Fibroblast of lung (primary cell): ENCODE results near the gene PIAS4. TPM values are rescaled to one million over a fixed set of nuclear protein-coding genes. Genes with fewer than 3 reads are reported as not detected.
"Not testable (repeated sequence)": the region's sequence is repeated elsewhere in the genome, so short reads cannot be mapped to it uniquely, and the experiment has no call there.

Source experiments
- DNase-seq, 2 donors: peaks; one replicate each; pipeline versions ENCODE4 v3.0.0 to v3.0.0-alpha.2; 2010; ENCODE audit warnings: low read depth in 2 of 2
- H2AFZ ChIP-seq: 2 replicates; pipeline ENCODE4 v1.5.1; 2012; ENCODE audit warnings: low read length, control low read depth, inconsistent platforms
- H3K27ac ChIP-seq: 2 replicates; pipeline ENCODE4 v1.5.1; 2011; ENCODE audit warnings: low read length, control low read depth; ENCODE audit not compliant: insufficient read depth
- H3K27me3 ChIP-seq: 2 replicates; pipeline ENCODE4 v1.5.1; 2011; ENCODE audit warnings: mild to moderate bottlenecking, low read length; ENCODE audit not compliant: control insufficient read depth, insufficient read depth
- H3K36me3 ChIP-seq: 2 replicates; pipeline ENCODE4 v1.5.1; 2011; ENCODE audit warnings: low read length; ENCODE audit not compliant: control insufficient read depth, insufficient read depth
- H3K4me1 ChIP-seq: 2 replicates; pipeline ENCODE4 v1.5.1; 2011; ENCODE audit warnings: low read length; ENCODE audit not compliant: control insufficient read depth, insufficient read depth; ENCODE audit errors: extremely low read depth
- H3K4me2 ChIP-seq: 2 replicates; pipeline ENCODE4 v1.5.1; 2011; ENCODE audit warnings: low read length, control low read depth; ENCODE audit not compliant: insufficient read depth; ENCODE audit errors: extremely low read depth
- H3K4me3 ChIP-seq, 4 experiments: fragments of 200-600 bp in 1 of 4; sonication (generic) in 1 of 4; replicated peaks in 1 of 4; 2 replicates each; pipeline ENCODE4 v1.5.1; 2011 to 2016; ENCODE audit warnings: low read length in 4 of 4, low read depth in 3 of 4, mild to moderate bottlenecking in 3 of 4, control low read depth in 2 of 4, inconsistent platforms in 1 of 4, mixed read lengths in 1 of 4; ENCODE audit not compliant: insufficient read depth in 1 of 4; ENCODE audit errors: control extremely low read depth in 1 of 4
- H3K79me2 ChIP-seq: 2 replicates; pipeline ENCODE4 v1.5.1; 2012; ENCODE audit warnings: mild to moderate bottlenecking, low read length, inconsistent platforms; ENCODE audit not compliant: control insufficient read depth, insufficient read depth
- H3K9ac ChIP-seq: 2 replicates; pipeline ENCODE4 v1.5.1; 2011; ENCODE audit warnings: mild to moderate bottlenecking, low read length, control low read depth; ENCODE audit not compliant: insufficient read depth
- H3K9me3 ChIP-seq: 2 replicates; pipeline ENCODE4 v1.5.1; 2012; ENCODE audit warnings: low read depth, low read length; ENCODE audit not compliant: control insufficient read depth, insufficient read depth
- H4K20me1 ChIP-seq: 2 replicates; pipeline ENCODE4 v1.5.1; 2011; ENCODE audit warnings: low read length; ENCODE audit not compliant: control insufficient read depth, insufficient read depth; ENCODE audit errors: extremely low read depth
- EZH2 ChIP-seq: IDR thresholded peaks from 2 replicates; pipeline ENCODE4 v1.5.1; 2012; ENCODE audit warnings: low read length, control low read depth, mild to moderate bottlenecking; ENCODE audit errors: missing control alignments
- polyA plus RNA-seq, 2 donors: library from polyadenylated mRNA; depleted of rRNA in 1 of 2; stranded (reverse) in 1 of 2; unstranded in 1 of 2; fragments of >200 nt; gene quantifications; 2 replicates each; pipeline ENCODE4 v1.2.1, GENCODE V29; 2011 to 2012; ENCODE audit warnings: missing spikeins in 1 of 2
- total RNA-seq: library from RNA; depleted of rRNA; stranded (reverse); fragments of >200 nt; gene quantifications from 2 replicates; pipeline ENCODE4 v1.2.1, GENCODE V29; 2014
- TF ChIP-seq, protein P1 (sequence below), 2 donors: IDR thresholded peaks in 1 of 2; conservative IDR thresholded peaks in 1 of 2; 1 replicate in 1 of 2; 2 replicates in 1 of 2; pipeline ENCODE4 v1.5.1; 2011 to 2012; ENCODE audit warnings: low read length in 2 of 2, control low read depth in 1 of 2, inconsistent platforms in 1 of 2, low read depth in 1 of 2, mild to moderate bottlenecking in 1 of 2

PIAS4 gene
- total and polyA plus RNA-seq, 2 donors (not counting 1 experiment from before 2014, with no cell fraction given): 6.6 to 14.9 TPM

- H3K4me3 ChIP-seq: no peak overlapping the region
- no peaks in the 10 kb centered on the region for H4K20me1 ChIP-seq
- no peak overlapping the region for H3K9ac ChIP-seq
- H3K4me2 ChIP-seq: no peak overlapping the region
- no peak for DNase-seq
- H3K36me3 ChIP-seq: peaks cover 44% of the 10 kb centered on the region
- H3K27ac ChIP-seq: no peak overlapping the region
- H3K4me1 ChIP-seq: peaks cover 15% of the 10 kb centered on the region
- H3K9me3 ChIP-seq: no peaks in the 10 kb centered on the region
- H3K27me3 ChIP-seq: no peaks in the 10 kb centered on the region
- no peak overlapping the region for H2AFZ ChIP-seq
- H3K79me2 ChIP-seq: peaks cover 50% of the 10 kb centered on the region
- TF ChIP-seq, protein P1, sequence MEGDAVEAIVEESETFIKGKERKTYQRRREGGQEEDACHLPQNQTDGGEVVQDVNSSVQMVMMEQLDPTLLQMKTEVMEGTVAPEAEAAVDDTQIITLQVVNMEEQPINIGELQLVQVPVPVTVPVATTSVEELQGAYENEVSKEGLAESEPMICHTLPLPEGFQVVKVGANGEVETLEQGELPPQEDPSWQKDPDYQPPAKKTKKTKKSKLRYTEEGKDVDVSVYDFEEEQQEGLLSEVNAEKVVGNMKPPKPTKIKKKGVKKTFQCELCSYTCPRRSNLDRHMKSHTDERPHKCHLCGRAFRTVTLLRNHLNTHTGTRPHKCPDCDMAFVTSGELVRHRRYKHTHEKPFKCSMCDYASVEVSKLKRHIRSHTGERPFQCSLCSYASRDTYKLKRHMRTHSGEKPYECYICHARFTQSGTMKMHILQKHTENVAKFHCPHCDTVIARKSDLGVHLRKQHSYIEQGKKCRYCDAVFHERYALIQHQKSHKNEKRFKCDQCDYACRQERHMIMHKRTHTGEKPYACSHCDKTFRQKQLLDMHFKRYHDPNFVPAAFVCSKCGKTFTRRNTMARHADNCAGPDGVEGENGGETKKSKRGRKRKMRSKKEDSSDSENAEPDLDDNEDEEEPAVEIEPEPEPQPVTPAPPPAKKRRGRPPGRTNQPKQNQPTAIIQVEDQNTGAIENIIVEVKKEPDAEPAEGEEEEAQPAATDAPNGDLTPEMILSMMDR (conservative IDR thresholded peaks at IDR 0.05 in 1 of 2, IDR thresholded peaks at IDR 0.05 in 1 of 2; ENCODE audit: low read depth in 1 of 2, low read length in 2 of 2): no peak
- TF ChIP-seq EZH2: no peak
These were observed 43.0 kb upstream of the PIAS4 start for GRCh38 chr19:3964256-3965194.

DNA sequence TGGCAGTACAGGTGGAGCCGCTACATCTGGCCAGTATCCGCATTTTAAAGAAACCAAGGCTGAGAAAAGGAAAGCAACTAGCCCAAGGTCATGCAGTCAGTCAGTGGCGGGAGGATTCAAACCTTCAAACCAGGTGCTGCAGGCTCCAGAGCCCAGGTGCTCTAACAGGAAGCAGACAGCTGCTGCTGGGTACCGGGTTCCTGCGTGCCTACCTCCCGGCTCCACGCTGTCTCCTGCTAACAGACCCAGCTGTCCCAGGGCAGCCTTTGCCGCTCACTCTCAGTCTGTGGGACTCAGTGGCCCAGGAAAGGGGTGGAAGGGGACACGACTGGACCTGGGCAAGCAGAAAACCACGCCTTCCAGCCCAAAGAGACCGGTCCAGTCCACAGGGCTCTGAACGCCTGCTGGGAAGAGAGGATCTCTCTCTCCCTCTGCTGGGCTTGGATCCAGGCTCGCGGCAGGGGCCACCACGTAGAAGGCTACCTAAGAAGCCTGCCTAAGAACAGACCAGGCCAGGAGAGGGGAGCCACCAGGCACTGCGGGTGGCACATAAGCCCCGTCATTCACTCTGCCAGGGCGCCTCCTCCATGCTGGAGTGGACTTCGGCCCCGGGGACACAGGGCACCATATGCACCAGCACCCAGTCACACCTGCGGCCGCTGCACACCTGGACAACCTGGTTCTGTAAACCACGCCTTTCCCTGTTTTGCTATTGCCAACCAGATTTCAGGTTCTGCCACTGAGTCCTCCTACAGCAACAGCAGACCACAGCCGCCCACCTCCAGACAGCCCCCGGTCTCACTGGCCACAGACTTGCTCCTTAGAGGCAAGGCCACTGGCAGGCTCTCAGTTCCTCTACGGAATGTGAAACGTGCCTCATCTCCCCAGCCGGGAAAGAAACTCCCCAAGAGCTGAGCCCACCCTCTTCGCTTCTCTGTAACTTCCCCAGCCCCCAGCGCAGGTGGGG lies 41.2 kb upstream of the PIAS4 start:
- Histone ChIP-seq H3K4me3 (no peak overlapping the region), H3K9me3 (no peaks in the 10 kb centered on the region), H3K9ac (no peak overlapping the region), H3K36me3 (peaks cover 40% of the 10 kb centered on the region), H3K27ac (no peak overlapping the region), H2AFZ (no peak overlapping the region), H3K27me3 (no peaks in the 10 kb centered on the region), H4K20me1 (no peaks in the 10 kb centered on the region), H3K4me2 (peak overlapping the region; percentile 59), H3K4me1 (peaks cover 15% of the 10 kb centered on the region), H3K79me2 (peaks cover 63% of the 10 kb centered on the region)
- TF ChIP-seq, protein P1 (conservative IDR thresholded peaks at IDR 0.05 in 1 of 2, IDR thresholded peaks at IDR 0.05 in 1 of 2; ENCODE audit: low read depth in 1 of 2, low read length in 2 of 2): no peak
- TF ChIP-seq EZH2: no peak
- DNase-seq: no peak

- H4K20me1 ChIP-seq, H3K9me3 ChIP-seq, H3K27me3 ChIP-seq, DNase-seq, H2AFZ ChIP-seq: not testable (repeated sequence)
- Histone ChIP-seq H3K36me3 (peaks cover 35% of the 10 kb centered on the region), H3K4me2 (peak overlapping the region; percentile 82), H3K9ac (peak overlapping the region; percentile 23), H3K4me1 (peaks cover 15% of the 10 kb centered on the region), H3K79me2 (peaks cover 60% of the 10 kb centered on the region), H3K4me3 (peak overlapping the region in 2 of 4 experiments; percentile 17 to 23), H3K27ac (peak overlapping the region; percentile 97)
These were observed 39.6 kb upstream of the PIAS4 start for GRCh38 chr19:3967983-3968382.
